Keratinocyte (primary cell): Measurements from ENCODE around the gene BTF3.
A peak's percentile ranks its signal among the peaks of the same experiment; 100 is the strongest.

Experiments used
- CTCF ChIP-seq, 3 experiments: IDR thresholded peaks in 1 of 3; conservative IDR thresholded peaks in 1 of 3; optimal IDR thresholded peaks in 1 of 3; 2 replicates in 2 of 3; 3 replicates in 1 of 3; pipeline versions ENCODE3 to v1.5.1; 2011; ENCODE audit warnings: low read length in 3 of 3, mild to moderate bottlenecking in 3 of 3, moderate library complexity in 2 of 3, control low read depth in 1 of 3, inconsistent platforms in 1 of 3; ENCODE audit not compliant: insufficient read depth in 2 of 3; ENCODE audit errors: extremely low read depth in 1 of 3
- EZH2 ChIP-seq: IDR thresholded peaks from one replicate; pipeline ENCODE4 v1.6.1; 2012; ENCODE audit warnings: inconsistent platforms, mild to moderate bottlenecking, low read length, moderate library complexity

DNA sequence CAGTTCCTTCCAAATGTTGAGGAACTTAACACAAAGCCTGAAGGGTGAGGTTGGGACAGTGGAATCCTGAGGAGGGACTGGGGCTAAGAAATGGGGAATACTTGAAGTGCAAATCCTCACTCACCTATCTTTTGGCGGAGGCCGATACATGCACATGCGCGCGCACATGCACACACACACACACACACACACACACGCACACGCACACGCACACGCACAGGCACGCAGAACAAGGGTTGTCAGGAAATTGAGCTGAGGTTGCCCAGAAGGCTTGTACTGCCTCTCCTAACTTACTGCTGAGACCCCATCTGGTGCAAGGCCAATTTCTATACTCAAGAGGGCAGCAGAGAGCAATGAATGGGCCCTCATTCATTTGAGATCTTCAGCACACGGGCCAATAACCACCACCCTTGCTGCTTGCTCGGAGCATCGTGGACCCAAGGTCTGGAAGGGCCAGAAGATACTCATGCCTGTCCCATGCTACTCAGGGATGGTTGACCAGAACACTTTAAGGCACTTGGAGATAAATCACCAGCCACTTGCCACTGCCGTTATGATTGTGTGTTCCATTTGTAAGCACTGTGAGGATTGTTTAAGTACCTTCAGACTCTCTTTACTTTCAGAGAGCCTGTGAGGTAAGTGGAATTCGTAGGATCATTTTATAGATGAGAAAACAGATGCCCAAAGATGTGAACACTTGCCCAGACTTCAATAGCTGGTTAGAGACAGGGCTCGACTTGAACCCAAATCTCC is 21.5 kb downstream of the BTF3 start:
- TF ChIP-seq CTCF (optimal IDR thresholded peaks at IDR 0.05 in 1 of 3, IDR thresholded peaks at IDR 0.05 in 1 of 3, conservative IDR thresholded peaks at IDR 0.05 in 1 of 3; ENCODE audit: extremely low read depth in 1 of 3, insufficient read depth in 2 of 3, low read length in 3 of 3) (peak; percentile 85 to 92 (median 91)), EZH2 (no peak)
